Hippocampal formation (tissue), 2 donors: ENCODE results near the gene CDK5RAP1.
A peak's percentile ranks its signal among the peaks of the same experiment; 100 is the strongest.
"Not testable (repeated sequence)": the region's sequence is repeated elsewhere in the genome, so short reads cannot be mapped to it uniquely, and the experiment has no call there.

Experiments
- DNase-seq, 2 donors: peaks; one replicate each; lab custom pipeline; 2025; lab: John Stamatoyannopoulos, UW

The CDK5RAP1 gene

GRCh38 chr20:33419140-33419974 lies 18.0 kb upstream of the CDK5RAP1 start:
- no peak for DNase-seq

- no peak for DNase-seq
Measured at GRCh38 chr20:33418033-33418432, 16.7 kb upstream of the CDK5RAP1 start.

GRCh38 chr20:33415948-33416347 lies 14.6 kb upstream of the CDK5RAP1 start:
- peak; percentile 22 to 31 for DNase-seq

GRCh38 chr20:33412484-33412838 lies 11.1 kb upstream of the CDK5RAP1 start:
- no peak for DNase-seq

GRCh38 chr20:33411711-33412483 lies 10.6 kb upstream of the CDK5RAP1 start:
- no peak for DNase-seq

- DNase-seq = peak in 1 of 2 donors; percentile 42
Measured at GRCh38 chr20:33411242-33411641, 9.9 kb upstream of the CDK5RAP1 start.

- no peak for DNase-seq
Measured at GRCh38 chr20:33410081-33410742, 8.9 kb upstream of the CDK5RAP1 start.

GRCh38 chr20:33408716-33409654 lies 7.7 kb upstream of the CDK5RAP1 start:
- peak in 1 of 2 donors; percentile 22 for DNase-seq

- no peak for DNase-seq
Measured at GRCh38 chr20:33408313-33408712, 7.0 kb upstream of the CDK5RAP1 start.

- no peak for DNase-seq
Measured at GRCh38 chr20:33407796-33408195, 6.5 kb upstream of the CDK5RAP1 start.

GRCh38 chr20:33407251-33407650 lies 5.9 kb upstream of the CDK5RAP1 start:
- DNase-seq = no peak

GRCh38 chr20:33404281-33404680 lies 3.0 kb upstream of the CDK5RAP1 start:
- no peak for DNase-seq

- no peak for DNase-seq
Measured at GRCh38 chr20:33401921-33402369, 626 bp upstream of the CDK5RAP1 start.

- DNase-seq = peak in 1 of 2 donors; percentile 11
Measured at GRCh38 chr20:33400812-33401183, 521 bp downstream of the CDK5RAP1 start.

- DNase-seq = no peak
Measured at GRCh38 chr20:33399924-33400323, 1.4 kb downstream of the CDK5RAP1 start.

- DNase-seq = no peak
Measured at GRCh38 chr20:33394718-33395117, 6.6 kb downstream of the CDK5RAP1 start.

- DNase-seq = no peak
Measured at GRCh38 chr20:33393609-33394008, 7.7 kb downstream of the CDK5RAP1 start.

GRCh38 chr20:33391722-33392415 lies 9.4 kb downstream of the CDK5RAP1 start:
- DNase-seq = no peak

GRCh38 chr20:33389326-33389725 lies 12.0 kb downstream of the CDK5RAP1 start:
- DNase-seq = not testable (repeated sequence)

- no peak for DNase-seq
Measured at GRCh38 chr20:33388268-33388667, 13.1 kb downstream of the CDK5RAP1 start.

GRCh38 chr20:33387177-33387576 lies 14.1 kb downstream of the CDK5RAP1 start:
- no peak for DNase-seq
